ENCODE results near the gene PMVK.

- TF ChIP-seq CTCF (conservative IDR thresholded peaks at IDR 0.05; ENCODE audit: low read depth, low read length) (no peak), POLR2A (IDR thresholded peaks at IDR 0.05; ENCODE audit: low read depth, low read length) (no peak), SMC3 (IDR thresholded peaks at IDR 0.05; ENCODE audit: low read depth, low read length) (no peak), RFX5 (IDR thresholded peaks at IDR 0.05; ENCODE audit: low read depth, low read length) (no peak), RAD21 (IDR thresholded peaks at IDR 0.05; ENCODE audit: low read length) (no peak), USF2 (IDR thresholded peaks at IDR 0.05; ENCODE audit: low read depth, low read length) (no peak), FOS (IDR thresholded peaks at IDR 0.05; ENCODE audit: low read depth, low read length) (no peak), CEBPB (IDR thresholded peaks at IDR 0.05; ENCODE audit: low read depth, low read length) (no peak), BHLHE40 (IDR thresholded peaks at IDR 0.05; ENCODE audit: low read depth, low read length) (no peak)
These were observed 18.0 kb upstream of the PMVK start for GRCh38 chr1:154954541-154954940.

Data from IMR-90 (cell line).